HL-60 (cell line): Measurements from ENCODE around the gene CCR1.

Source experiments
- POLR2AphosphoS5 ChIP-seq: IDR thresholded peaks from 2 replicates; pipeline ENCODE4 v1.6.1; 2012; ENCODE audit warnings: low read depth
- SPI1 ChIP-seq: IDR thresholded peaks from 2 replicates; pipeline ENCODE4 v1.6.1; 2012; ENCODE audit warnings: low read depth, mild to moderate bottlenecking, borderline replicate concordance
- TF ChIP-seq, protein P1 (sequence below): IDR thresholded peaks from one replicate; pipeline ENCODE4 v1.5.1; 2011; ENCODE audit warnings: low read length, control low read depth, inconsistent platforms; ENCODE audit not compliant: insufficient read depth

GRCh38 chr3:46205286-46205960 lies 2.7 kb downstream of the CCR1 start:
- TF ChIP-seq, protein P1, sequence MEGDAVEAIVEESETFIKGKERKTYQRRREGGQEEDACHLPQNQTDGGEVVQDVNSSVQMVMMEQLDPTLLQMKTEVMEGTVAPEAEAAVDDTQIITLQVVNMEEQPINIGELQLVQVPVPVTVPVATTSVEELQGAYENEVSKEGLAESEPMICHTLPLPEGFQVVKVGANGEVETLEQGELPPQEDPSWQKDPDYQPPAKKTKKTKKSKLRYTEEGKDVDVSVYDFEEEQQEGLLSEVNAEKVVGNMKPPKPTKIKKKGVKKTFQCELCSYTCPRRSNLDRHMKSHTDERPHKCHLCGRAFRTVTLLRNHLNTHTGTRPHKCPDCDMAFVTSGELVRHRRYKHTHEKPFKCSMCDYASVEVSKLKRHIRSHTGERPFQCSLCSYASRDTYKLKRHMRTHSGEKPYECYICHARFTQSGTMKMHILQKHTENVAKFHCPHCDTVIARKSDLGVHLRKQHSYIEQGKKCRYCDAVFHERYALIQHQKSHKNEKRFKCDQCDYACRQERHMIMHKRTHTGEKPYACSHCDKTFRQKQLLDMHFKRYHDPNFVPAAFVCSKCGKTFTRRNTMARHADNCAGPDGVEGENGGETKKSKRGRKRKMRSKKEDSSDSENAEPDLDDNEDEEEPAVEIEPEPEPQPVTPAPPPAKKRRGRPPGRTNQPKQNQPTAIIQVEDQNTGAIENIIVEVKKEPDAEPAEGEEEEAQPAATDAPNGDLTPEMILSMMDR: no peak
- no peak for TF ChIP-seq POLR2AphosphoS5
- TF ChIP-seq SPI1: no peak
